HG02840 (cell line): ENCODE measurements around the gene RIOK3.
"Not testable (repeated sequence)": the region's sequence is repeated elsewhere in the genome, so short reads cannot be mapped to it uniquely, and the experiment has no call there.

Experiments used
- ATAC-seq: cut with Tn5 transposase; IDR thresholded peaks from one replicate; pipeline ENCODE4 v1.9.1; 2021; ENCODE audit warnings: mild to moderate bottlenecking, moderate library complexity, moderate number of reproducible peaks; ENCODE audit not compliant: unreplicated experiment, low FRiP score

Gene RIOK3, protein sequence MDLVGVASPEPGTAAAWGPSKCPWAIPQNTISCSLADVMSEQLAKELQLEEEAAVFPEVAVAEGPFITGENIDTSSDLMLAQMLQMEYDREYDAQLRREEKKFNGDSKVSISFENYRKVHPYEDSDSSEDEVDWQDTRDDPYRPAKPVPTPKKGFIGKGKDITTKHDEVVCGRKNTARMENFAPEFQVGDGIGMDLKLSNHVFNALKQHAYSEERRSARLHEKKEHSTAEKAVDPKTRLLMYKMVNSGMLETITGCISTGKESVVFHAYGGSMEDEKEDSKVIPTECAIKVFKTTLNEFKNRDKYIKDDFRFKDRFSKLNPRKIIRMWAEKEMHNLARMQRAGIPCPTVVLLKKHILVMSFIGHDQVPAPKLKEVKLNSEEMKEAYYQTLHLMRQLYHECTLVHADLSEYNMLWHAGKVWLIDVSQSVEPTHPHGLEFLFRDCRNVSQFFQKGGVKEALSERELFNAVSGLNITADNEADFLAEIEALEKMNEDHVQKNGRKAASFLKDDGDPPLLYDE

DNA sequence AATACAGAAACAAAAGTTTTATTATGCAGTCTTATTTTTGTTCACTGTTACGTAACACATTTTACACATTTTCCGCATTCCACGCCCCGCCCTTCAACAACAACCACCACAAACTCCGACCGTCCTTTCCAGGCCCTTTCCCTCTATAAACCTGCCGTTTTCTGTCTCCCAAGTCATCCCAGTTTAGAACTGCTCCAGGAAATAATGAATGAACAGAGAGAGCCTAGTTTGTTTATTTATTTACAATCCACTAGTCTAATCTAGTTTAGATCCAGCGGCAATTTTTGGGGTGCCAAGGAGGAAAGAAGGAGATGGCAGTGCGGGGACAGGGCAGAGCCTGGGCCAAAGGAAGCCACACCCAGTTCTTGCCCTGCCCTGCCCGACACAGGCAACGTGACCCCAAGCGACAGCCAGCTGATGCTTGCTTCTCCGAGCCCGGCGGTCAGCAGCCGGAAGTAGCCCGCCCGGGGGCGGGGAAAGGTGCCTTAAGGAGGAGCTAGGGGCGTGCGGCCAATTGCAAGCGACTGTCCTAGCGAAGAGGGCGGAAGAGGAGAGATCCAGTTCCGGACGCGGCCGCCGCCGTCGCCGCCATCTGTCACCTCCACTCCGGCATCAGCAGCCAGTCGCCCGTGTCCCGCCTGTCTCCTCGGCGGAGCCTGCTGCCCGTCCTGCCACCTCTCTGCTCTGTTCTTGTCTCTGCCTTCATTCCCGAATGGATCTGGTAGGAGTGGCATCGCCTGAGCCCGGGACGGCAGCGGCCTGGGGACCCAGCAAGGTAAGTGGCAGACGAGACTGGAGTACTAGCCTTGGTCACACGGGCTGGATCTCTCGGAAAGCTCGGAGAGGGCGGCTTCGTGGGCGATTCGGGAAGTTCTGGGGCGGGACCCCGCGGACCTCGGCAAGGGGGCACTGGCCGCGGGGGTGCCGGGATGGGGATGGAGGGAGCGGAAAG lies at the start of gene RIOK3:
RIOK3 (plus strand) TSS at position 560 of the 952 bp plus-strand sequence; CDS start at position 713, 153 bp downstream.
- peak; percentile 97 for ATAC-seq

DNA sequence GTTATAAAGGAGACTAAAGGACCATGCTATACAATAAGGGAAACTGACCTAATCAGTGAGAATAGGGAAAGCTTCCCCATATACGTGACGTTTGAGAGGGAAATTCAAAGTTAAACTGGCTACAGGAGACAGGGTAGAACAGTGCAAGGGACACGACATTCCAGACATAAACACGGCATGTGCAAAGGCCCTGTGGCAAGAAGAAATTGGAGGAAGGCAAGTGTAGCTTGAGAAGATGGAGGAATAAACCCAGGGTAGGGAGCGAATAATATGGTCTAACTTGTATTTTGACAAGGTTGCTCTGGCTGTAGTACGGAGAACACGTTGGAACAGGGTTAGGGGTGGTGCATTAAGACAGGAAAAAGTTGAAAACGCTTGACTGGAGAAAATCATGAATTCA lies 49.8 kb upstream of the RIOK3 start:
- no peak for ATAC-seq

GRCh38 chr18:23405636-23406035 lies 47.5 kb upstream of the RIOK3 start:
- no peak for ATAC-seq

GRCh38 chr18:23406271-23406787 lies 46.8 kb upstream of the RIOK3 start:
- ATAC-seq: no peak

- ATAC-seq: no peak
These were observed 40.6 kb upstream of the RIOK3 start for GRCh38 chr18:23412351-23412964.

GRCh38 chr18:23415515-23415914 lies 37.6 kb upstream of the RIOK3 start:
- no peak for ATAC-seq

DNA sequence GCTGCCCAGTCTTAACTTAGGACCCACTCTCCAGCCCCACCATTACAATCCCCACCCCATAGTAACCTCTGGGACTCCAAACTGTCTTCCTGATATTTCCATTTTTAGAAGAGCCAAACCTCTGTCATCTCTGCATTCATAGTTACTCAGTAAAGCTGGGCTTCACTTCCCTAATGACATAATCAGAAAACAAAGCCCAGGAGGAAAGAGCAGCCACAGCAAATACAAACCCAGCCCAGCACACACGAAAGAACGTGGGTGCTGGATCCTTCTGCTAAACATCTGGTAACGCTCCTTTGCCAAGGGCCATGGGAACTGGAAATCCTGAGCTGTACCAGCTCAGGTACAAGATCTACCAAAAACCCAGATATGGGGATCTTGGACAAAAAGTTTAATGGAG lies 36.8 kb upstream of the RIOK3 start:
- ATAC-seq: no peak

GRCh38 chr18:23421277-23421676 lies 31.8 kb upstream of the RIOK3 start:
- no peak for ATAC-seq

- ATAC-seq: peak; percentile 82
These were observed 30.2 kb upstream of the RIOK3 start for GRCh38 chr18:23422751-23423418.

DNA sequence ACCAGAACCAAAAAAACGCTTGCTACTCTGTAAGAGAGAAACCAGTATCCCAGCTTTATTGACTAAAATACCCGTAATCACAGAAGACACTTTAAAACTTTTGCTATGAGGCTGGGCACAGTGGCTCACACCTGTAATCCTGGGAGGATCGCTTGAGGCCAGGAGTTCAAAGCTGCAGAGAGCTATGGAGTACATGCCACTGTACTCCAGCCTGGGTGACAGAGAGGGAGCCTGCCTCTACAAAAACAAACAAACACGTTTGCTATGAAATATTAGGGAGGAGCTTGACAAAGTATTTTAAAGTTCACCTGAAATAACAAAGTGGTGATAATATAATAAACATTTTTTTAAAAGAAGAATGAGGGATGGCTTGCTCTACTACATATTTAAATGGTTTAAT lies 28.5 kb upstream of the RIOK3 start:
- ATAC-seq: no peak

- no peak for ATAC-seq
These were observed 24.3 kb upstream of the RIOK3 start for GRCh38 chr18:23428821-23429220.

DNA sequence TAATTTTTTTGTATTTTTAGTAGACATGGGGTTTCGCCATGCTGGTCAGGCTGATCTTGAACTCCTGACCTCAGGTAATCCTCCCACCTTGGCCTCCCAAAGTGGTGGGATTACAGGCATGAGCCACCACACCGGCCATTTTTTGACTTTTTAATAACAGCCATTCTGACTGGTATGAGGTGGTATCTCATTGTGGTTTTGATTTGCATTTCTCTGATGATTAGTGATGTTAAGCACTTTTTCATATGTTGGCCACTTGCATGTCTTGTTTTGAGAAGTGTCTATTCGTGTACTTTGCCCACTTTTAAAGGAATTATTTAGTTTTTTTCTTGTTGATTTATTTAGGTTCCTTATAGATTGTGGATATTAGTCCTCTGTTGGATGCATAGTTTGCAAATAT lies 23.5 kb upstream of the RIOK3 start:
- ATAC-seq: not testable (repeated sequence)

DNA sequence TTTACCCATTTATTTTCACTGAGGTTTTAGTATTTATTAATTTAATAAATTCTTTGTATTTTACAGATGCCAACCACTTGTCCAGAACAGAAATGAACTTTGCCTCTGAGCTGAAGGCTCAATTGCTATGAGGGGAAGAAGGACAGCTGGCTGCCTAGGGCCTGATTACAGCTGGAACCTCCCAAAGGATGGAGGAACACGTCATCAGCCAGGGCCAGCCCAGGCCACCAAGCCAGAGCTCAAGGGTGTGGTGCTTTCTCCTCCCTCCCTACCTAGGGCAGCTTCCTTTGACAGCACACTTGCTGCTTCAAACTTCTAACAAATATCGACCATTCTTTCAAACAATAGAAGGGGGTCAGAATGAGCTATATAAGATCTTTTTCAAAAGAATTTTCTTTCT lies 19.7 kb upstream of the RIOK3 start:
- no peak for ATAC-seq

GRCh38 chr18:23437357-23438045 lies 15.6 kb upstream of the RIOK3 start:
- peak; percentile 89 for ATAC-seq

DNA sequence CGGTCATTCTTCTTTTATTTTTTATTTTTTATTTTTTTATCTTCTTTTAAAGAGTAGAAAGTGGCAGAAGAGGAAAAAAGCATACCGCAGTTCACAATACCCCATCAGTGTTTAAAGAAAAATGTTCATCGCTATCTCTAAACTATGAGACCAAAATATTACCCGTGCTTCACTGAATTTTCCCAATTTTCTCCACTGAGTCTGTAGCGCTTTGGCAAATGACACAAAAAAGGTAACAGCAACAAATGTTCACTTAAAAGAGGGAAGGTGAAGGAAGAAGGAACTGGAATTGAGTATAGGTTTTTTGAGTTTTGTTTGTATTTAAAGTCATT lies 15.1 kb upstream of the RIOK3 start:
- no peak for ATAC-seq

DNA sequence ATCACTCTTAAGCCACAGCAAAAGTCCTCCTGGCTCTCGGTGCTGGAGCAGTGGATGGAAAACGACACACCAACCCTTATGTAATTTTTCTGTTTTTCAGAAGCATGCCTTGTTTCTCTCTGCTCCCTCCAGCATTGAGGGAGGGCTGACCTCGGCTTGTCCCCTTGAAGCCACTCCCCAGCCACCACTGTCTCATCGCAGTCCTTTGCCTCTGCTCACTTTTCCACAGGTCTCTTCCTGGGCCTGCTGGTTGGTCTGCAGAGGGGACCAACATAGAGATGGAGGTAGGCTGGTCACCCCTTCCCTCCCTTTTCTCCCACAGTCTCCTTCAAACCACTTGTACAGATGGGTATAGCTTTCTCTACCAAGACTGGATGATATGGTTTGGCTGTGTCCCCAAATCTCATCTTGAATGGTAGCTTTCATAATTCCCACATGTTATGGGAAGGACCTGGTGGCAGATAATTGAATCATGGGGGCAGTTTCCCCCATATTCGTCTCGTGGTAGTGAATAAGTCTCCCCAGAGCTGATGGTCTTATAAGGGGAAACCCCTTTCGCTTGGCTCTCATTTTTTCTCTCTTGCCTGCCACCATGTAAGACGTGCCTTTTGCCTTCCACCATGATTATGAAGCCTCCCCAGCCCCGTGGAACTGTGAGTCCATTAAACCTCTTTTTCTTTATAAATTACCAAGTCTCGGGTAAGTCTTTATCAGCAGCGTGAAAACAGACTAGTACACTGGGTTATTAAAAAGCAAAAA lies 14.3 kb upstream of the RIOK3 start:
- ATAC-seq: no peak

DNA sequence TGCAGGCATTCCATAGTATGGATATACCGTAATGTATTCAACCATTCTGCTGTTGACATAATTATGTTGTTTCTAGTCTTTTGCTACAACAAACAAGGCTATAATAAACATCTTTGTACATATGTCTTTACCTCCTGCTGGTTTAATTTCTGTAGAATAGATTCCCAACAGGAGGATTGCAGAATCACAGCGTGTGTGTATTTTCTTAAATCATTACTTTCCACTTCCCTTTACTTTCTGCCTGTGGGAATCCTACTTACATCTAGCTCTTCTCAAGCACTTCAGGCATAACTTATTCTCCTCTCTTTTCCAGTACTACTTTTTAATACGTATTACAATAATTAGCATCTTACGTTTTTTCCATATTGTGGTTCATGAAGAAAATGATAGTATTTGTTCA lies 13.0 kb upstream of the RIOK3 start:
- no peak for ATAC-seq

GRCh38 chr18:23442958-23443357 lies 10.1 kb upstream of the RIOK3 start:
- ATAC-seq: no peak

DNA sequence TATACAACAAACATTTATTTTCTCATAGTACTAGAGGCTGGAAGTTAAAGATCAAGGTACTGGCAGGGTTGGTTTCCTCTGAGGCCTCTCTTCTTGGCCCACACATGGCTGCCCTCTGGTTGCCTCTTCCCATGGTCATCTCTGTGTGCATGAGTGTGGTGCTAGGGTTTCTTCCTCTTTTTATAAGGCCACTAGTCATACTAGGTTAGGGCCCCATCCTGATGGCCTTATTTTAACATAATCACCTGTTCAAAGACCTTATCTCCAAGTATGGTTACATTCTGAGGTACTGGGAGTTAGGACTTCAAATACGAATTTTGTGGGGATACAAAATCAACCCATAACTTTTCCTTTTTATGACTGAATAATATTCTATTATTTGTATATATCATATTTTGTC lies 4.8 kb upstream of the RIOK3 start:
- ATAC-seq: no peak
